Thyroid gland (tissue), 4 donors: ENCODE data around the gene TLCD1.

Experiments used
- CTCF ChIP-seq, 6 experiments: fragments of 200-600 bp in 3 of 6; fragments of 450-650 bp in 3 of 6; sonication (generic) in 3 of 6; IDR thresholded peaks; one replicate each; pipeline ENCODE4 v1.5.1; 2016 to 2019; ENCODE audit warnings: antibody characterized with exemption in 6 of 6, mild to moderate bottlenecking in 2 of 6, inconsistent platforms in 1 of 6, moderate library complexity in 1 of 6
- POLR2A ChIP-seq, 2 donors: fragments of 450-650 bp; IDR thresholded peaks; one replicate each; pipeline ENCODE4 v1.6.1; 2017; ENCODE audit warnings: antibody characterized with exemption in 2 of 2, mild to moderate bottlenecking in 2 of 2, moderate library complexity in 1 of 2

- TF ChIP-seq CTCF (IDR thresholded peaks at IDR 0.05) (no peak), POLR2A (IDR thresholded peaks at IDR 0.05) (no peak)
Observed at GRCh38 chr17:28760601-28761562, 34.8 kb upstream of the TLCD1 start.
